IPS-18a (cell line): ENCODE data around the gene ATP6V0A1.
A peak's percentile ranks its signal among the peaks of the same experiment; 100 is the strongest.

Experiments
- H3K27ac ChIP-seq: one replicate; pipeline ENCODE4 v1.5.1; 2013; ENCODE audit warnings: low read length
- H3K27me3 ChIP-seq: one replicate; pipeline ENCODE4 v1.6.1; 2013; ENCODE audit warnings: mild to moderate bottlenecking, low read length; ENCODE audit not compliant: control insufficient read depth, insufficient read depth
- H3K36me3 ChIP-seq: one replicate; pipeline ENCODE4 v1.6.1; 2013; ENCODE audit warnings: low read depth, low read length; ENCODE audit not compliant: control insufficient read depth
- H3K4me1 ChIP-seq: one replicate; pipeline ENCODE4 v1.6.1; 2013; ENCODE audit warnings: low read depth, low read length; ENCODE audit not compliant: control insufficient read depth
- H3K4me3 ChIP-seq: one replicate; pipeline ENCODE4 v1.5.1; 2013; ENCODE audit warnings: low read length
- H3K9ac ChIP-seq: one replicate; pipeline ENCODE4 v1.6.1; 2013; ENCODE audit warnings: mild to moderate bottlenecking, low read length, moderate library complexity
- H3K9me3 ChIP-seq: one replicate; pipeline ENCODE4 v1.6.1; 2013; ENCODE audit warnings: low read depth, low read length; ENCODE audit not compliant: control insufficient read depth

The ATP6V0A1 gene

DNA sequence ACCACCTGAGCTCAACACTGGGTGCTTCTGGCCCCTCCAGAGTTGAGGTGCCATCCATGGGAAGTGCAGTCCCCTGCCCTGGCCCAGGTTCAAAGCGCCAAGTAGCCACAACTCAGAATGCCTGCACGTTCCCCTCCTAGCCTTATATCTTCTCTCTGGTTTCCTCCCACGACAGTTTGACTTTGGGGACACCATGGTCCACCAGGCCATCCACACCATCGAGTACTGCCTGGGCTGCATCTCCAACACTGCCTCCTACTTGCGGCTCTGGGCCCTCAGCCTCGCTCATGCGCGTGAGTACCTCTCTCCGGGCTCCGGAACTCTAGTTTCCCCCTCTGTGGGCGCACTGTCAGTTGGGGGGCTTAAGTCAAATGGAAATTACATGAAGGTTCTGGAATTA, 55.0 kb downstream of the ATP6V0A1 start:
- Histone ChIP-seq H3K36me3 (peaks cover 13% of the 10 kb centered on the region), H3K9ac (no peak overlapping the region), H3K27me3 (no peaks in the 10 kb centered on the region), H3K9me3 (no peaks in the 10 kb centered on the region), H3K27ac (no peak overlapping the region), H3K4me1 (no peaks in the 10 kb centered on the region), H3K4me3 (no peak overlapping the region)

DNA sequence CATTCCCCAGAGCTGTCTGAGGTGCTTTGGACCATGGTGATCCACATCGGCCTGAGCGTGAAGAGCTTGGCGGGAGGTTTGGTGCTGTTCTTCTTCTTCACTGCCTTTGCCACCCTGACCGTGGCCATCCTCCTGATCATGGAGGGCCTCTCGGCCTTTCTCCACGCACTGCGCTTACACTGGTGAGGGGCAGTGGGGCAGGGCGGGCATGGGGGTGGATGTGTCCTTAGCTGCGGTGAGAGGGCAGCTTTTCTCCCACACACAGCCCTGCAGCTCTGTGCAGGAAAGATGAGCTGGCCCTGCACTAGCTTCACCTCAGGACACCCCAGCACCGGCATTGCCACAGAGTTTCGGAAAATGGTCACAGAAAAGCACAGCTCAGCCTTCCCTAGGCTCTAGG, 55.6 kb downstream of the ATP6V0A1 start:
- H3K9ac ChIP-seq = no peak overlapping the region

DNA sequence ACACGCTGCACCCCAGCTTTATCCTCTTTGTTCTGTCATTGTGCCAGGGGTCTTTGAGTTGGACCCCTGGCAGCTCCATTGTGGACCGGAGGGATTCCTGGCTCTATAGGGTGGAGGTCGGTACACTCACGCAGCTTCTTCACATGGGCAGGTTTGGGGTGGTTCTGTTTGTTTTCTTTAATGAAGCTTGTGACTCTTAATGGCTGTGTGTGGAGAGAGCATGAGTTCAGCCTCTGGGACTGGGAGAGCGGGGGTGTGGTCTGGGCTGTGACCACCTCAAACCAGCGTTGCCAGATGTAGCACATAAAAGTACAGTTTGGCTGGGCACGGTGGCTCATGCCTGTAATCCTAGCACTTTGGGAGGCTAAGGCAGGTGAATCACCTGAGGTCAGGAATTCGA, 56.2 kb downstream of the ATP6V0A1 start:
- Histone ChIP-seq H3K27me3 (no peaks in the 10 kb centered on the region), H3K9ac (no peak overlapping the region)

More for the DNA sequence above, 55.6 kb downstream of the ATP6V0A1 start:
- no peaks in the 10 kb centered on the region for H3K27me3 ChIP-seq
- peaks cover 4% of the 10 kb centered on the region for H3K4me1 ChIP-seq
- H3K36me3 ChIP-seq = peaks cover 8% of the 10 kb centered on the region
- H3K27ac ChIP-seq = no peak overlapping the region
- no peak overlapping the region for H3K4me3 ChIP-seq
- H3K9me3 ChIP-seq = no peaks in the 10 kb centered on the region

DNA sequence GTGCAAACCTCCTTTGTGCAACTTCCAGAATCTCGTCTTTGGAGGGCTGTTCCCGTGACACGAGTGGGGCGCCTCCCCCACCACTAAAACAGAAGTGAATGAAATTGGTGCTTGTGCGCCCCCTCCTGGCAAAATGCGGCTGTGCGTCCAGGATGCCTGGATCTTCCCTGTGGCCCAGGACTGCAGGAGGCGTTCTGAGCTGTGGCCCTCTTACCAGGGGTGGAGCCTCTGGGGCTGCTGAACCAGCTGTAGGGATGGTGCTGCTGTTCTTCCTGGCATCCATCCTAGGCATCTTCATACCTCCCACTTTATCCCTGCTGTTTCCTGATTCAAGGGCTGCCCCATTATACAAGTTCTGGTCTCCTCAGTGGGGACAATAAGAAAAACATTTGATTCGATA, 58.8 kb downstream of the ATP6V0A1 start:
- Histone ChIP-seq H3K27ac (no peak overlapping the region), H3K9me3 (no peaks in the 10 kb centered on the region), H3K27me3 (no peaks in the 10 kb centered on the region), H3K36me3 (peaks cover 9% of the 10 kb centered on the region), H3K4me3 (no peak overlapping the region), H3K9ac (no peak overlapping the region), H3K4me1 (peaks cover 18% of the 10 kb centered on the region)

More for the DNA sequence above, 56.2 kb downstream of the ATP6V0A1 start:
- Histone ChIP-seq H3K9me3 (no peaks in the 10 kb centered on the region), H3K4me3 (no peak overlapping the region), H3K27ac (no peak overlapping the region), H3K36me3 (peaks cover 4% of the 10 kb centered on the region), H3K4me1 (peaks cover 10% of the 10 kb centered on the region)

DNA sequence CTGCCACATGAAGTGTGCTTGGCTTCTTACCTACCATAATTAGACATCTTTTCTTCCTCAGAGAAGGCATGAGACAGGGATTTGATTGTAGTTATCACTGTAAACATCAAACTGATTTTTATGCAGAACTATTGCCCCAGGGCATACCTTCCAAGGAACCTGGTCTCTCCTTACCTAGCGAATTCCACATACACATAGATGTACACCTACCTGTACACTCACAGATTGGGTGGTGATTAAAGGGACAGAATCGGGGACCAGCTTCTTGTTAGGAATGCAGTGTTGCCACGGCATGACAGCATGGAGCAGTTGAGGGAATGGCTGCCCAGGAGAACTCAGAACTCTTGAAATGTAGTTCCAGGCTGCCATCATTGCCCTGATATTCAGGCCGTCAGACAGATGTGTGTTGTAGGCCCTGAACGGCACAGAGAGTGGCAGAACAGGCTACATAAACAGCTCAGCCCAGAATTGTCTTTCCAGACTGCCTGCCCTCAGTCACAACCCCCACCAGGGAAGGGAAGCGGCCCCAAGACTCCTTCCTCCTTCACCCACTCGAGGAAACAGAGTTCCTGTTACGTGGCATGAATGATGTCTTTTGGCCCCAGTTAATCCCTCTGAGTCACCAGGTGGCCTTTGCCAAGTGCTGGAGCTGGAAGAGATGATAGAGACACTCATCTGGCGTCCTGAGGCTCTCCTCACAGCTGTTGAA, 59.5 kb downstream of the ATP6V0A1 start:
- Histone ChIP-seq H3K4me1 (peaks cover 18% of the 10 kb centered on the region), H3K36me3 (peaks cover 9% of the 10 kb centered on the region), H3K27me3 (no peaks in the 10 kb centered on the region), H3K27ac (no peak overlapping the region), H3K9me3 (no peaks in the 10 kb centered on the region), H3K9ac (no peak overlapping the region), H3K4me3 (no peak overlapping the region)

DNA sequence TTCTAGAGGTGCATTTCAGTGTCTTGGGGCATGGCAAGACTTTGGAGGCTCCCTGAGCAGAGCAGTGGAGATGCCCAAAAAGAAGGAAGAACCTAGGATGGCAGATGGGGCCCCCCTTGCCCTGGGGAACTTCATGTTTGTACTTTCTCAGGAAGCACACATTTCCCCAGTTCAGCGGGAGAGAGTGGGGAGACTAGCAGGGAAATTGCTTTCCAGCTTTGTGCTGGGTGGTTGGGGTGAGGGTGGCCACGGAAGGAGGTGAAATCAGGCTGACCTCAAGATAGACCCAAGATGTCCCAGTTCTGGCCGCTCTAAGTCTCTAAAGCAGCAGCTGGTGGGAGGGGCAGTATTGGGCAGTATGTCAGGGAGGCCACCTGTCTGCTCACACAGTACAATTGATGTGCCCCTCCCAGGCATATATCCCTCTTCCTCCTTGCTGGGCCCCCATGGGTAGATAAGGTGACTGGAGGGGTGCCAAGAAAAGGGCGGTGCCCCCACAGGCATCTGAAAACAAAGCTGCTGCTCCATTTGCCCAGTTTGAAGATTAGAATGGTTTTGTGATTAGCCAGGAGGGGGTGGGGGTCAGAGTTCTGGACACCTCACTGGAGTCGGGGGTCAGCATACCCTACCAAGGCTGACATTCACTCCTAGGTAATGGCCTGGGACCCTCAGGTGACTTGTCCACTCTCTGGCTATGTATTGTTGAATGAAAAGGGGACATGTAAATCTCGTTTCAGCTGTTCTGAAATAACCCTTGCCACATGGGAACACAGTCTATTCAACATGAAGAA, 60.3 kb downstream of the ATP6V0A1 start:
- H3K9me3 ChIP-seq = no peaks in the 10 kb centered on the region
- no peak overlapping the region for H3K27ac ChIP-seq
- peaks cover 18% of the 10 kb centered on the region for H3K4me1 ChIP-seq
- peak overlapping the region; percentile 23 for H3K4me3 ChIP-seq
- peaks cover 8% of the 10 kb centered on the region for H3K36me3 ChIP-seq
- no peaks in the 10 kb centered on the region for H3K27me3 ChIP-seq
- no peak overlapping the region for H3K9ac ChIP-seq

DNA sequence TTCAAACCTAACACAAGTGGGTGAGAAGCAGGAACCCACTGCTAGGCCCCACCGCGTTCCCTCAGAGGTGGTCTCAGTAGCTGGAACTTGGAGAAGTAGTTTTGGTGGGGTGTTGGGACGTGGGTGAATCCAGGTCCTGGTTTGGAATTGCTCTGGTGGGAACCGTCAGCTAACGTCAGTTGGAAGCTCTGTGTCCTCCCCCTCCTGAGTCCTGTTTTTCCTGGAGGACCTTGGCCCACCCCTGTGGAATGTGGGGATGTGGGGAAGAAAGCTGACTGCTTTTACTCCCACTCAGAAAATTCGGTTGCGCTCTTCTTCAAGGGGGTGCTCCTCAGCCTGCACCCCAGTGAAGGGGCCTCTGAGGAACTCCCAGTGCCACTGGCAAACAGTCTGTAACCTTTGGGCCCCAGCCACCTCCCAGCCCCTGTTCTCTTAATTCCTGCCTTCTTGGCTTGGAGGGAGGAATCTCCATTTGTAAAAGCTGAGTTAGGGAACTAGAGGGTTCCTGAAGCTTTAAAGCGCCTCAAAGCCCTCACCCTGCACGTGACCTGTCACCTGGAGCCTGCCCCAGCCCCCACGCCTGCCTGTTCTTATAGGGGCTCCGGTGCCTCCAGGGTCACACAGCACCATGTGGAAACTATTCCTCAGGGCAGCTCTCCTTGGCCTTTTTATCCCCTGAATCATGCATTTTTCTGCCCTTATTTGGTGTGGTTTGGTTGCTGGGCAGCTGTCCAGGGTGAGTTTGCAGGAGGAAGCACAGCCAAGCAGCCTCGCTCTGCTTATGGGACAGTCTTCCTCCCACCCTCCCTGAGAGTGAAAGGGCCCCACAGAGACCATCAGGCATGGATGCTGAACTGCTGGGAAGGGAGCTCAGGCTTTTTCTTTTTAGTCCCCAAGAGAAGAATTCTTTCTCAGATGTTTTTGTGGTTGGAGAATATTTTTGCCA, 61.1 kb downstream of the ATP6V0A1 start:
- Histone ChIP-seq H3K36me3 (peaks cover 5% of the 10 kb centered on the region), H3K4me3 (peak overlapping the region; percentile 23), H3K9ac (peak overlapping the region; percentile 56), H3K27ac (peak overlapping the region; percentile 17), H3K27me3 (no peaks in the 10 kb centered on the region), H3K9me3 (no peaks in the 10 kb centered on the region), H3K4me1 (peaks cover 18% of the 10 kb centered on the region)

DNA sequence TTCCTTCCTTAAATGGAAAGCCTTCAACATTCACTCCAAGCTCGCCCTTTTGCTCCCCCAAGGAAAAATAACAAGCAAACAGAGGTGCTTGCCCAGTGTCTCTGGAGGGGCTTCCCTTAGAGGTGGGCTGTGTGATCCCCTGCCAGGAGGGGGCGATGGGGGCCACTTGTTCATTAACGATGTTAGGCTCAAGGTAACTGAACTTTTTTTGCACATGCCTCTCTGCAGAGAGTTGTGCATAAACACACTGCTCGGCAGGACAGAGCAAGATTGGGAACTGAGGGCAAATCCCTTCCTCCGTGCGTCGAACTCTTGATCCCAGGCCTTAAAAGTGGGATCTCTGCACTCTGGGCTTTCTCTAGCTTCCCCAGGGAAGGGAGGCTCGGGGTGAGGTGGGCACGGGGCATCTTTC, 61.9 kb downstream of the ATP6V0A1 start:
- Histone ChIP-seq H3K27ac (peak overlapping the region; percentile 5), H3K9me3 (no peaks in the 10 kb centered on the region), H3K27me3 (no peaks in the 10 kb centered on the region), H3K4me1 (peaks cover 18% of the 10 kb centered on the region), H3K36me3 (peaks cover 5% of the 10 kb centered on the region), H3K4me3 (no peak overlapping the region), H3K9ac (peak overlapping the region; percentile 56)

DNA sequence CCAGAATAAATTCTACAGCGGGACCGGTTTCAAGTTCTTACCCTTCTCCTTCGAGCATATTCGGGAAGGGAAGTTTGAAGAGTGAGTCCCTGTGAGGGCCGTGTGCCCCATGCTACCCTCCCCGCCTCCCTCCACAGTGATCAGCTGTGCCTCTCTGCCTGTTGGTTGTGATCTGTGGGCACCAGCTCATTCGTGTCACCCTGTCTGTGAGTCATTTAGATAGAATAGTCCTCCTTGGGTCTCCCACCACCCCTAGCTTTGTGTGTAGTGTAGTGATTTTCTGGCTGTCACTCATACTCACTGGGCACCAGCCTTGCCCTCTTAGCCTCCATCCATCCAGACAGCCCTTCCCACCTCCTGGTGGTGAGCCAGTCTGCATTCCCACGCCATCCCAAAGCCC, 62.4 kb downstream of the ATP6V0A1 start:
- Histone ChIP-seq H3K4me1 (peaks cover 18% of the 10 kb centered on the region), H3K36me3 (peaks cover 5% of the 10 kb centered on the region), H3K4me3 (no peak overlapping the region), H3K9me3 (no peaks in the 10 kb centered on the region), H3K27me3 (no peaks in the 10 kb centered on the region), H3K9ac (no peak overlapping the region), H3K27ac (no peak overlapping the region)

DNA sequence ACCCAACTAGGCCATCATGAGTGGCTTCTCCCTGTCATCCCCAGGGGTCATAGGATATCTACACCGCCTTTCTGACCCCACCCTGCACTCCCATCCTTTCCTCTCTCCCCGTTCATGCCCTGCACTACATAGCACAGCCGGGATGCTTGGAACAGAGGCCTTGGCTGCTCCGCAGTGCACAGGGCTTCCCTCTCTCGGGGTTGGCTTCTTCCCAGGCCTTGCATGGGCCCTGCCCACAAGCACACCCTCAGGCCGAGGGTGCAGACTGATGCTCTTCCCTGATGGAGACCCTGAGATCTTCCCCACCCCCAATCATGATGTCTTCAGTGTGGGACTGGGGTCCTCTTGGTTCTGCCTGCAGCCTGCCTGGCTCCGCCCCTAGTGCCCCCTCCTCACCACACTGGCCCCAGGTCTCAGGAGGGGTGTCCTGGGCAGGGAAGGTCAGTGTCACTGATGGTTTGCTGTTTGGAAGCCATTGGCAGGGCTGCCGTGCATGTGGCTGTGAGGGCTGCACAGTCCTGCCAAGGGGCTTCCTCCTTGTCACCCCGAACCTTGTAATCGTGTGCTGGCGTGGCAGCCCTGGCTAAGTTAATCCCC, 63.1 kb downstream of the ATP6V0A1 start:
- Histone ChIP-seq H3K36me3 (peaks cover 5% of the 10 kb centered on the region), H3K4me3 (no peak overlapping the region), H3K27me3 (no peaks in the 10 kb centered on the region), H3K9me3 (no peaks in the 10 kb centered on the region), H3K27ac (no peak overlapping the region), H3K4me1 (peaks cover 18% of the 10 kb centered on the region), H3K9ac (no peak overlapping the region)

DNA sequence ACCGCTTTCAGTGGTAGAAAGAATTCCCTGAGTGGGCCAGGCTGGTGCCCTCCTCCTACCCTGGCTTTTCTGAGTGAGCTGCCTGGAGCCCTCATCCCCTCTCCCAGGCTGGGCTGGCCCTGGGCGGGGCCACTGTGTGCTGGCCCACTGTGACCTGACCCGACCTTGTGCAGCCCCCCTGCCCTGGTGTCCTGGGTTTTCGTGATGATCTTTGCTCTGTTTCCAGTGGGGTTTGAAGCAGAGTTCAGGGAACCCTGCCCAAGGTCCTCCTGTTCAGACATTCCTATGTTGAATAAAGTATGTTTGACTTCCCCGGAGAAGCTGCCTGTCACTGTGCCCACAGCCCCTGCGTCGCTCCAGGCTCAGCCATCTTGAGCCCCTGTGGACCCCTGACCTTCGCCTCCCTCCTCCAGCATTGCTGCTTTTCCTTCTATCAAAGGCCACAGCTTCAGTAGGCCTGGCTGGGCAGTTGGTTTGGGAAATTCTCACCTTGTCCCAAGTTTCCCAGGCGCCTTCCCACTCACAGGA, 63.6 kb downstream of the ATP6V0A1 start:
- H3K27ac ChIP-seq = no peak overlapping the region
- H3K27me3 ChIP-seq = no peaks in the 10 kb centered on the region
- peaks cover 18% of the 10 kb centered on the region for H3K4me1 ChIP-seq
- H3K36me3 ChIP-seq = peaks cover 5% of the 10 kb centered on the region
- no peak overlapping the region for H3K9ac ChIP-seq
- no peaks in the 10 kb centered on the region for H3K9me3 ChIP-seq
- no peak overlapping the region for H3K4me3 ChIP-seq
